RPMI8226 (cell line): ENCODE results near the gene PPP1R3F.
A peak's percentile ranks its signal among the peaks of the same experiment; 100 is the strongest.

Source experiments
- DNase-seq: peaks from one replicate; pipeline ENCODE4 v3.0.0-alpha.2; 2015

The PPP1R3F gene

GRCh38 chrX:49269767-49270248 is at the start of gene PPP1R3F:
Gene PPP1R3F (plus strand): TSS chrX:49269793. CDS start chrX:49269870, 77 bp downstream.
- no peak for DNase-seq

GRCh38 chrX:49220100-49220499 is 49.5 kb upstream of the PPP1R3F start:
- DNase-seq = no peak

GRCh38 chrX:49221868-49222267 is 47.7 kb upstream of the PPP1R3F start:
- DNase-seq = no peak

GRCh38 chrX:49225858-49226257 is 43.7 kb upstream of the PPP1R3F start:
- no peak for DNase-seq

- DNase-seq = no peak
Measured at GRCh38 chrX:49226946-49227345, 42.6 kb upstream of the PPP1R3F start.

- no peak for DNase-seq
Measured at GRCh38 chrX:49227726-49228125, 41.9 kb upstream of the PPP1R3F start.

- DNase-seq = no peak
Measured at GRCh38 chrX:49228185-49228584, 41.4 kb upstream of the PPP1R3F start.

- DNase-seq = peak; percentile 57
Measured at GRCh38 chrX:49230500-49231232, 38.9 kb upstream of the PPP1R3F start.

GRCh38 chrX:49231333-49232000 is 38.1 kb upstream of the PPP1R3F start:
- DNase-seq = no peak

GRCh38 chrX:49232525-49232924 is 37.1 kb upstream of the PPP1R3F start:
- DNase-seq = no peak

GRCh38 chrX:49233176-49233575 is 36.4 kb upstream of the PPP1R3F start, which contains the start of gene CACNA1F:
Gene CACNA1F (minus strand): TSS chrX:49233340. CDS start chrX:49233309, 31 bp downstream.
- DNase-seq = no peak

GRCh38 chrX:49233887-49234555 is 35.6 kb upstream of the PPP1R3F start:
- no peak for DNase-seq

GRCh38 chrX:49237060-49237459 is 32.5 kb upstream of the PPP1R3F start:
- DNase-seq = no peak

- no peak for DNase-seq
Measured at GRCh38 chrX:49238735-49239134, 30.9 kb upstream of the PPP1R3F start.

- DNase-seq = no peak
Measured at GRCh38 chrX:49242545-49243066, 27.0 kb upstream of the PPP1R3F start.

GRCh38 chrX:49243166-49243565 is 26.4 kb upstream of the PPP1R3F start:
- no peak for DNase-seq

- no peak for DNase-seq
Measured at GRCh38 chrX:49244207-49244606, 25.4 kb upstream of the PPP1R3F start.

- no peak for DNase-seq
Measured at GRCh38 chrX:49246541-49246940, 23.1 kb upstream of the PPP1R3F start.

GRCh38 chrX:49247346-49247745 is 22.2 kb upstream of the PPP1R3F start:
- DNase-seq = no peak

GRCh38 chrX:49247916-49248811 is 21.4 kb upstream of the PPP1R3F start:
- DNase-seq = no peak

GRCh38 chrX:49249071-49249470 is 20.5 kb upstream of the PPP1R3F start:
- no peak for DNase-seq

GRCh38 chrX:49249616-49250015 is 20.0 kb upstream of the PPP1R3F start:
- DNase-seq = no peak
